Mucosa of descending colon (tissue), 3 donors: ENCODE data around the gene SLIT3. TPM values are rescaled to one million over a fixed set of nuclear protein-coding genes. Genes with fewer than 3 reads are reported as not detected.

Source experiments
- ATAC-seq: fragments of 200-7000 bp; cut with Tn5 transposase; one replicate; pipeline ENCODE4 v1.9.1; 2020; ENCODE audit warnings: mild to moderate bottlenecking, moderate library complexity
- DNase-seq, 3 donors: peaks; one replicate each; pipeline ENCODE4 v3.0.0-alpha.2; 2020
- H3K36me3 ChIP-seq: fragments of 200-600 bp; one replicate; pipeline ENCODE4 v1.8.0; 2021; ENCODE audit warnings: low read depth, mild to moderate bottlenecking
- H3K4me1 ChIP-seq: fragments of 200-600 bp; one replicate; pipeline ENCODE4 v1.8.0; 2021; ENCODE audit warnings: low read depth, mild to moderate bottlenecking
- H3K4me3 ChIP-seq: fragments of 200-600 bp; one replicate; pipeline ENCODE4 v1.8.0; 2021; ENCODE audit warnings: mild to moderate bottlenecking
- H3K9me3 ChIP-seq: fragments of 200-600 bp; one replicate; pipeline ENCODE4 v1.8.0; 2021; ENCODE audit warnings: mild to moderate bottlenecking
- intact Hi-C, 2 donors: fragments of 100-400 bp; cut with DNase I in 1 of 2; cut with micrococcal nuclease in 1 of 2; formaldehyde crosslinking; loops; one replicate each; pipeline versions ENCODE4 v1.11.0 to v1.11.1; 2022; cut with DNase I, micrococcal nuclease
- total RNA-seq, 3 donors: library from RNA; stranded (reverse); fragmentation: NEBNext Ultra II Directional in 2 of 3; extraction: Animal tissue kit (Norgen Biotek cat#: 25700) in 2 of 3; gene quantifications; one replicate each; pipeline versions ENCODE4 v1.2.1 to v1.2.4, GENCODE V29; 2021 to 2023
- TF ChIP-seq, protein P1 (sequence below): fragments of 200-600 bp; IDR thresholded peaks from one replicate; pipeline ENCODE4 v1.8.0; 2022; ENCODE audit warnings: antibody characterized with exemption, mild to moderate bottlenecking
- donor health status: DM: no; HTN: no; CAD: no; lungs with moderate emphysema.
- donor health status: DM: no; HTN: no; CAD: no.
- donor health status: DM: no; HTN: yes; CAD: no.

SLIT3 gene
- total RNA-seq, 3 donors from 2014 or later: 4.2 to 25.5 (median 16.1) TPM

DNA sequence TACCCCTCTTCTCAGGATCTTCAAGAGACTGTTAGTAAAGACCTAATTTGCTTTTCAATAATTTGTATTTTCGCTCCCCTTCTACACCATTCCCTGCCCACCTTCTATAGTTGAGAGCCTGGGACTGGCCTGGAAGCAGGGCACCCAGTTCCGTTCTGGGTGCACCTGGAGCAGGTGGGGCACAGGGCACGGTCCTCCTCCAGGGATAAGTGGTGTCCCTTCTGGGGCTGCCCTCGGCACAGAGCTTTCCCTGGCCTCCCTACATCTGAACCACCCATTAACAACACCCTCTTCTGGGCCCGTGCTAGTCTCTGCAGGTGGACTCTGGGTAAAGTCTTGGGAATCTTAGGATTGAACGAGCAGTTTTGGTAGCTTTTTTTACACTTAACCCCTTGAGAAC, 628.9 kb downstream of the SLIT3 start:
- H3K9me3 ChIP-seq: no peaks in the 10 kb centered on the region
- peaks cover 10% of the 10 kb centered on the region for H3K4me1 ChIP-seq
- no peaks in the 10 kb centered on the region for H3K36me3 ChIP-seq
- no peak overlapping the region for H3K4me3 ChIP-seq
- intact Hi-C loops: loop anchor here in 1 of 2 donors (10.0 kb wide), 2 partner anchors 633 to 913 kb away; partner anchors contain the start of genes SLIT3 and SPDL1
- DNase-seq (no peak), ATAC-seq (no peak)
- TF ChIP-seq, protein P1, sequence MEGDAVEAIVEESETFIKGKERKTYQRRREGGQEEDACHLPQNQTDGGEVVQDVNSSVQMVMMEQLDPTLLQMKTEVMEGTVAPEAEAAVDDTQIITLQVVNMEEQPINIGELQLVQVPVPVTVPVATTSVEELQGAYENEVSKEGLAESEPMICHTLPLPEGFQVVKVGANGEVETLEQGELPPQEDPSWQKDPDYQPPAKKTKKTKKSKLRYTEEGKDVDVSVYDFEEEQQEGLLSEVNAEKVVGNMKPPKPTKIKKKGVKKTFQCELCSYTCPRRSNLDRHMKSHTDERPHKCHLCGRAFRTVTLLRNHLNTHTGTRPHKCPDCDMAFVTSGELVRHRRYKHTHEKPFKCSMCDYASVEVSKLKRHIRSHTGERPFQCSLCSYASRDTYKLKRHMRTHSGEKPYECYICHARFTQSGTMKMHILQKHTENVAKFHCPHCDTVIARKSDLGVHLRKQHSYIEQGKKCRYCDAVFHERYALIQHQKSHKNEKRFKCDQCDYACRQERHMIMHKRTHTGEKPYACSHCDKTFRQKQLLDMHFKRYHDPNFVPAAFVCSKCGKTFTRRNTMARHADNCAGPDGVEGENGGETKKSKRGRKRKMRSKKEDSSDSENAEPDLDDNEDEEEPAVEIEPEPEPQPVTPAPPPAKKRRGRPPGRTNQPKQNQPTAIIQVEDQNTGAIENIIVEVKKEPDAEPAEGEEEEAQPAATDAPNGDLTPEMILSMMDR: no peak

DNA sequence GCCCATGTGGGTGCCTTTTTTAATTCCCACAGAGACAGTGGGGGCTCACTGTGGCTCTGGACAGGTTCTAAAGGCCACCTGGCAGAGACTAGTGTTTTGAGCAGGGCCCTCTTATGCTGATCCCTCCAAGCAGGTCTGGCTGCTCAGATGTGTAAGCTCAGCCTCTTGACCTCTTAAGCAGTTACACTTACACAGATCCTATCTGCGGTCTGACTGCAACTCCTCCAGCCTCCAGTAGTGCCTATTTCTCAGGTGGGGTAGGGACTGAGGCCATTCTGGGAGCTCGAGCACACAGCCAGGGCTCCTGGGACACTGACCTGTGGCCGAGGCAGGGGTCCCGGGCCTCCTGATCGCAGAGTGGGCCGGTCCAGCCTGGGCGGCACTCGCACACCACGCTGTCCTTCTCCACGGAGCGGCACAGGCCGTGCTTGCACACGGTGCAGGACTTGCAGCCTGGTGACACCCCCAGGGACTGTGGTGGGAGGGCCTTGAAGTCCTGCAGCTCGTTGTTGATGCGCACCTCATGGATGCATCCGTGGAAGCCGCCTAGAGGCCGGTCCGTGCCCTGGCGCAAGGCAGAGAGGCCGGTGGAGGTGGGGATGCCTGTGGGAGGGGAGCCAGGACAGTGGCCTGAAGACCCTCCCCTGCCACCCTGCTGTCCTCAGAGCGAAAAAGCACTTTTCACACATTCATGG, 629.9 kb downstream of the SLIT3 start:
- DNase-seq: no peak
- TF ChIP-seq, protein P1: no peak
- peaks cover 12% of the 10 kb centered on the region for H3K4me1 ChIP-seq
- H3K36me3 ChIP-seq: no peaks in the 10 kb centered on the region
- no peak overlapping the region for H3K4me3 ChIP-seq
- ATAC-seq: no peak
- intact Hi-C loops: loop anchor here in 1 of 2 donors (10.0 kb wide), 2 partner anchors 634 to 914 kb away; partner anchors contain the start of genes SLIT3 and SPDL1
- H3K9me3 ChIP-seq: no peaks in the 10 kb centered on the region

DNA sequence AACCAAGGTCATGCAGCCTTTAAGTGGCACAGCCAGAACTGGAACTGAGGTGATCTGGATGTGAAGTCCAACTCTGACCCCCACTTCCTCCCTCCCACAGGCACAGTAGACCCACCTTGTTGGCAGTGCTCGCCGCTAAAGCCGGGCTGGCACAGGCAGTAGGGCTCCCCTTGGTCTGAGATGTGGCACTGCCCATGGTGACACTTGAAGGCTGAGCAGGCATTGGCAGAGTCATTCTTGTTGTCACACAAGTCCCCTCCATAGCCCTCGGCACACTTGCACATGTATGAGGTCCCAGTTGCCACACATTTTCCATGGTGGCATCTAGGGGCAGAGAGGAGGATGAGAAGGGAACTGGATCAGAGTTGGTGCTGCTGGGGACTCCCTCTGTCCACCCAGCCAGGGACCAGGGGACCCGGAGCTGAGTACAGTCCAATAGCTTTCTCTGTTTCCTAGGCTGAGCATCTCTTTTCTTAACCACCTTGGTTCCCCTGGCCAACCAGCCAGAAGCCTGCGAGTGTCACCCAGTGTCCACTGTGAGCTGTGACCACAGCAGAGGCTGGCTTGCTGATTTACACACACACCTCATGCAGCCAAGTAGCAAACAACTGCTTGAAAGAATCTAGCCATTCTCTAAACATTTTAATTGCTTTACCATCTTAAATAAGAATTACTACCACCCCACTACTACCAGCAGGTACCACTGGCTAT, 631.1 kb downstream of the SLIT3 start:
- DNase-seq (no peak), ATAC-seq (no peak)
- no peaks in the 10 kb centered on the region for H3K9me3 ChIP-seq
- intact Hi-C loops: loop anchor here in 1 of 2 donors (10.0 kb wide), 2 partner anchors 635 to 915 kb away; partner anchors contain the start of genes SLIT3 and SPDL1
- no peak overlapping the region for H3K4me3 ChIP-seq
- no peaks in the 10 kb centered on the region for H3K36me3 ChIP-seq
- peaks cover 12% of the 10 kb centered on the region for H3K4me1 ChIP-seq
- TF ChIP-seq, protein P1: no peak

DNA sequence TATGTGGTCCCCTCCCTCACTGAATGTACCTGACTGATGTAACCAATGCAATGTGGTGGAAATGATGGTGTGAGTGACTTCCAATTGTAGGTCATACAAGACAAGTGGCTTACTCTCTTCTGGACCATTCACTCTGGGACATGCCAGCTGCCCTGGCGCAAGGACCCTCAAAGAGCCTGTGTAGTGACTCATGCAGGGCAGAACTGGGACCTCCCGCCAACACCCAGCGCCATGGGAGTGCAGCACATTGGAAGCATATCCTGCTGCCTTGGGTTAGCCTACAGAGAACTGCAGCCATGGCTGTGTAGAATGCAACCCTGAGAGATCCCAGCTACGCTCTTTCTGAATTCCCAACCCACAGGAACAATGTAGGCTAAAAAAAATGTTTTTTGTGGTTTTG, 631.8 kb downstream of the SLIT3 start:
- DNase-seq (no peak), ATAC-seq (no peak)
- intact Hi-C loops: no loop called here
- H3K4me1 ChIP-seq: peaks cover 12% of the 10 kb centered on the region
- TF ChIP-seq, protein P1: no peak
- no peak overlapping the region for H3K4me3 ChIP-seq
- H3K36me3 ChIP-seq: no peaks in the 10 kb centered on the region
- H3K9me3 ChIP-seq: no peaks in the 10 kb centered on the region

DNA sequence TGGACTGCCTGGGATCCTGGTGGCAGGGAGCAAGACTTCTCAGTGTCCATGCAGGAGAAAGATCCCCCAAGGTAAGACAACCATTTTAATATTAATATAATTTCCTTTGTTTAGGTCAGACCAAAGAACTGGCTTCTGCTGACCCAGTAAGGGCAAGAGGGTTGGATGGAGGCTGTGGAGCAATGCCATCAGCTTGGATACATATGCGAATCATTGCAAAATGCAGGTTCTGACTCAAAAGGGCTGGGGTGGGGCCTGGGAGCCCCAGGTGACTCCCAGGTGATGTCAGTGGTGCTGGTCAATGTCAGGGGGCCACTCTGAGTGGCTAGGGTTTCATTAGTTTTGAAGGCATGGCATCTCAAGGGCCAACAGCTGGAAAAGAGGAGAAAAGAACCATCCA, 632.9 kb downstream of the SLIT3 start:
- peaks cover 12% of the 10 kb centered on the region for H3K4me1 ChIP-seq
- H3K4me3 ChIP-seq: no peak overlapping the region
- intact Hi-C loops: no loop called here
- H3K36me3 ChIP-seq: no peaks in the 10 kb centered on the region
- no peak for DNase-seq
- no peaks in the 10 kb centered on the region for H3K9me3 ChIP-seq
- TF ChIP-seq, protein P1: no peak
- ATAC-seq: no peak
